DND-41 (cell line): Measurements from ENCODE around the gene TRMT11.
"Not testable (repeated sequence)": the region's sequence is repeated elsewhere in the genome, so short reads cannot be mapped to it uniquely, and the experiment has no call there.

Source experiments
- ATAC-seq: fragments of 200-7000 bp; cut with Tn5 transposase; 3 replicates; pipeline ENCODE4 v1.9.1; 2021; ENCODE audit warnings: low read depth; ENCODE audit not compliant: insufficient read depth
- DNase-seq: peaks from one replicate; pipeline ENCODE4 v3.0.0-alpha.2; 2020
- H2AFZ ChIP-seq: 2 replicates; pipeline ENCODE4 v1.6.0; 2012; ENCODE audit warnings: low read depth, low read length
- H3K27ac ChIP-seq: 2 replicates; pipeline ENCODE4 v1.5.1; 2012; ENCODE audit warnings: low read length, inconsistent platforms
- H3K27me3 ChIP-seq: fragments of 200-600 bp; sonication (generic); 2 replicates; pipeline ENCODE4 v1.6.0; 2012; ENCODE audit warnings: low read length, mild to moderate bottlenecking, inconsistent platforms; ENCODE audit not compliant: insufficient read depth, poor library complexity
- H3K36me3 ChIP-seq: 2 replicates; pipeline ENCODE4 v1.5.1; 2012; ENCODE audit warnings: low read length, inconsistent platforms; ENCODE audit not compliant: insufficient read depth
- H3K4me1 ChIP-seq: 2 replicates; pipeline ENCODE4 v1.5.1; 2012; ENCODE audit warnings: mild to moderate bottlenecking, low read length; ENCODE audit not compliant: insufficient read depth
- H3K4me2 ChIP-seq: 2 replicates; pipeline ENCODE4 v1.6.0; 2012; ENCODE audit warnings: mild to moderate bottlenecking, moderate library complexity, low read length, inconsistent platforms; ENCODE audit not compliant: insufficient read depth
- H3K4me3 ChIP-seq, 2 experiments: fragments of 200-600 bp in 1 of 2; shearing (Covaris generic) in 1 of 2; 2 replicates each; pipeline ENCODE4 v1.5.1; 2012 to 2016; ENCODE audit warnings: inconsistent platforms in 2 of 2, low read length in 2 of 2, mild to moderate bottlenecking in 2 of 2, low read depth in 1 of 2, moderate library complexity in 1 of 2
- H3K79me2 ChIP-seq: 2 replicates; pipeline ENCODE4 v1.6.0; 2012; ENCODE audit warnings: low read length, inconsistent platforms; ENCODE audit not compliant: insufficient read depth
- H3K9ac ChIP-seq: 2 replicates; pipeline ENCODE4 v1.6.0; 2012; ENCODE audit warnings: low read depth, mild to moderate bottlenecking, inconsistent platforms, low read length, moderate library complexity
- H3K9me3 ChIP-seq: 2 replicates; pipeline ENCODE4 v1.5.1; 2012; ENCODE audit warnings: low read length, moderate library complexity, mild to moderate bottlenecking, inconsistent platforms; ENCODE audit not compliant: insufficient read depth, severe bottlenecking
- H4K20me1 ChIP-seq: 2 replicates; pipeline ENCODE4 v1.6.0; 2012; ENCODE audit warnings: low read length; ENCODE audit not compliant: insufficient read depth
- EZH2 ChIP-seq: IDR thresholded peaks from 3 replicates; pipeline ENCODE4 v1.6.1; 2012; ENCODE audit warnings: borderline replicate concordance, low read depth, mild to moderate bottlenecking, moderate library complexity, low read length, inconsistent platforms; ENCODE audit not compliant: severe bottlenecking
- TF ChIP-seq, protein P1 (sequence below): IDR thresholded peaks from 2 replicates; pipeline ENCODE4 v1.5.1; 2012; ENCODE audit warnings: borderline replicate concordance, low read length, moderate library complexity, mild to moderate bottlenecking; ENCODE audit not compliant: poor library complexity, severe bottlenecking; ENCODE audit errors: extremely low read depth

The TRMT11 gene

DNA sequence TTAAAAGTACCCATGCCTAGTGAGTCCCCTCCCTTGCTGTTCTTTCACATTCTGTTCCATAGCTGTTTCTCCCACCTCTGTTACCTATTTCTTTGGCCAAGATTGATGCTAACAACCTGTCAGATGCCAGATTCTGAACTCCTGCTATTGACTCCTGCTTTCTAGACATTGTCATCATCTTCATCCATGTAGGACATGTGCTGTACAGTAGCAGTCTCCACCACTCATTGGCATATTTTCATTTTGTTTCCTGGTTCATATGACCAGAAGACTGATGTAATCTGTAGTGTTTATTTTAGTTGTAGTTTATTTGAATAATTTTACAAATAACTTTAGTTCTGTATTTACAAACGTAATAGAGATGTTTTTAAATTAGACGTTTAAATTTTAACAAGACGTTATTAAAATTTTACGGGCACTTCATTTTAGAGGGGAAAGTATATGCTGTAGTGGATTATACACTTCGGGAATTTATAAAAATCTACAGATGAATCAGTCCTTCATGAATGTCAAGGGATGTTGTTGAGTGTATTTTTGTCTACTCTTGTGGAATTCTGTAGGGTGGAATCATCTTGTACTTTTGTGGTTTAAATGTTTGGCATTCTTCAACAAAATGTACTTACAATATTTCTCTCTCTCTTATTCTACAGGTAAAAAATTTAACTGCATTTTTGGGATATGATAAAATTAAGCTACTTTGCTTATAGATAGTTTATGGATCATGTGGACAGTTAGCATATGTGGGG is 34.1 kb downstream of the TRMT11 start:
- Histone ChIP-seq H3K4me1 (no peaks in the 10 kb centered on the region), H3K9me3 (no peaks in the 10 kb centered on the region), H2AFZ (no peak overlapping the region), H3K27ac (no peak overlapping the region), H4K20me1 (no peaks in the 10 kb centered on the region), H3K4me2 (no peak overlapping the region), H3K4me3 (no peak overlapping the region), H3K79me2 (no peaks in the 10 kb centered on the region), H3K36me3 (peaks cover 28% of the 10 kb centered on the region), H3K9ac (no peak overlapping the region), H3K27me3 (no peaks in the 10 kb centered on the region)
- ATAC-seq (no peak), DNase-seq (no peak)
- no peak for TF ChIP-seq EZH2
- TF ChIP-seq, protein P1, sequence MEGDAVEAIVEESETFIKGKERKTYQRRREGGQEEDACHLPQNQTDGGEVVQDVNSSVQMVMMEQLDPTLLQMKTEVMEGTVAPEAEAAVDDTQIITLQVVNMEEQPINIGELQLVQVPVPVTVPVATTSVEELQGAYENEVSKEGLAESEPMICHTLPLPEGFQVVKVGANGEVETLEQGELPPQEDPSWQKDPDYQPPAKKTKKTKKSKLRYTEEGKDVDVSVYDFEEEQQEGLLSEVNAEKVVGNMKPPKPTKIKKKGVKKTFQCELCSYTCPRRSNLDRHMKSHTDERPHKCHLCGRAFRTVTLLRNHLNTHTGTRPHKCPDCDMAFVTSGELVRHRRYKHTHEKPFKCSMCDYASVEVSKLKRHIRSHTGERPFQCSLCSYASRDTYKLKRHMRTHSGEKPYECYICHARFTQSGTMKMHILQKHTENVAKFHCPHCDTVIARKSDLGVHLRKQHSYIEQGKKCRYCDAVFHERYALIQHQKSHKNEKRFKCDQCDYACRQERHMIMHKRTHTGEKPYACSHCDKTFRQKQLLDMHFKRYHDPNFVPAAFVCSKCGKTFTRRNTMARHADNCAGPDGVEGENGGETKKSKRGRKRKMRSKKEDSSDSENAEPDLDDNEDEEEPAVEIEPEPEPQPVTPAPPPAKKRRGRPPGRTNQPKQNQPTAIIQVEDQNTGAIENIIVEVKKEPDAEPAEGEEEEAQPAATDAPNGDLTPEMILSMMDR: no peak

DNA sequence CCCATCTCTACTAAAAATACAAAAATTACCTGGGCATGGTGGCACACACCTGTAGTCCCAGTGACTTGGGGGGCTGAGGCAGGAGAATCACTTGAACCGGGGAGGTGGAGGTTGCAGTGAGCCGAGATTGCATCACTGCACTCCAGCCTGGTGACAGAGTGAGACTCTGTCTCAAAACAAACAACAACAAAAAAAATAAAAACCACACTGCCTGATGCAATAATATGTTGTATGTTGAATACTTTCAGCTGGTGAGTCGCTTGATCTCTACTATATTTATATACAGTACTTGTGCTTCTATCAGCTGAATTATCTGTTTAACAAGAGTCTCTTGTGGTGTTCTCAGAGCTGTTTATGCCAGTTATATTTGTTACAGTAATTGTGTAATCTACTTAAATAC is 37.1 kb downstream of the TRMT11 start:
- not testable (repeated sequence) for H3K9ac ChIP-seq, H3K4me2 ChIP-seq

DNA sequence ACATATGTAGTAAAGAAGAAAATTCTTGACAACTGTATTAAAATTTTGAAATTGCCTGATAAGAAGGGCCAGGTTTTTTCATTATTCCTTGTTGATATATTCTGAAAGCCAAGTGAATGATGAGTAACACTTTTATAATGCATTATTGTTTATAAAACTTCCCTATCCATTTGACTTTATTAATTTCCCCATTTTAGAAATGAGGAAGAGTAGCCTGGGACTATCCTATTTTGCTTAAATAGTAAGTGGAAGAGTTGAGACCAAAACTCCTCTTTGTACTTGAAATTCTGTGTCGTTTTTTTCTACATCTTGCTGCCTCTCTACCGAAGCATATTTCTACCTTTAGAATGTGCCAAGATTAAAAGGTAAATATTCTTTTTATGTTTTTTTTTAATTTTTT is 39.7 kb downstream of the TRMT11 start:
- H3K9ac ChIP-seq: no peak overlapping the region
- ATAC-seq: no peak
- DNase-seq: no peak
- no peaks in the 10 kb centered on the region for H4K20me1 ChIP-seq
- no peak overlapping the region for H3K4me2 ChIP-seq
- no peaks in the 10 kb centered on the region for H3K27me3 ChIP-seq
- H3K79me2 ChIP-seq: no peaks in the 10 kb centered on the region
- H3K36me3 ChIP-seq: peaks cover 17% of the 10 kb centered on the region
- H3K4me1 ChIP-seq: no peaks in the 10 kb centered on the region
- H3K27ac ChIP-seq: no peak overlapping the region
- H3K9me3 ChIP-seq: no peaks in the 10 kb centered on the region
- no peak overlapping the region for H3K4me3 ChIP-seq
- no peak overlapping the region for H2AFZ ChIP-seq
- TF ChIP-seq EZH2: no peak
- TF ChIP-seq, protein P1: no peak

More for the DNA sequence above, 37.1 kb downstream of the TRMT11 start:
- H3K27me3 ChIP-seq, H3K4me1 ChIP-seq, H3K27ac ChIP-seq, DNase-seq, H3K79me2 ChIP-seq, H3K9me3 ChIP-seq, H3K4me3 ChIP-seq, ATAC-seq, H2AFZ ChIP-seq, H4K20me1 ChIP-seq: not testable (repeated sequence)
- H3K36me3 ChIP-seq: peaks cover 22% of the 10 kb centered on the region

DNA sequence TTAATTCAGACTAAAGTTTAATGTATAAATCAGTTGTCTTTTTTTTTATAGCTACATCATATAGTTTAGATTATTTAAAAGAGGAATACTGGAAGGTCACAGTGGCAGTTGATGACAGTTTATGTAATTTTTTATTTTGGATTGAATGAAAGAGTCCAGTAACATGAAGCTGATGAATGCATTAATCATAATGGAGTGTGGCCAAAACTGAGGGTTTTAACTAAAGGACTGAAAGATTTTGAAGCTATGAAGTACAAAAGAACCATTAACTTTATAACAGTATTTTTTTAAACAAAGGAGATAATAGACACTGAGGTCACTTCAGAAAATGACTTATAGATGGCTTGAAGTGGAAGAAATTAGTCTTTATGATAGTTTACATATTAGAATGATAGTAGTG is 41.3 kb downstream of the TRMT11 start:
- Histone ChIP-seq H3K4me1 (no peaks in the 10 kb centered on the region), H3K9me3 (no peaks in the 10 kb centered on the region), H3K27me3 (no peaks in the 10 kb centered on the region), H3K4me3 (no peak overlapping the region), H3K79me2 (no peaks in the 10 kb centered on the region), H3K36me3 (peaks cover 9% of the 10 kb centered on the region), H3K9ac (no peak overlapping the region), H3K4me2 (no peak overlapping the region), H2AFZ (no peak overlapping the region), H3K27ac (no peak overlapping the region), H4K20me1 (no peaks in the 10 kb centered on the region)
- TF ChIP-seq, protein P1: no peak
- no peak for DNase-seq
- ATAC-seq: no peak
